Stimulated activated CD4-positive, alpha-beta T cell treated with anti-CD3 and anti-CD28 coated beads, Interleukin-1b, Interleukin-23, amount 100 ng/mL, for 1 hour (primary cell): Measurements from ENCODE around the gene ZFP36L2.

Experiments used
- DNase-seq, 2 donors: peaks; one replicate each; pipeline ENCODE4 v3.0.0-alpha.2; 2020; ENCODE audit warnings: low read depth in 2 of 2

Gene ZFP36L2

GRCh38 chr2:43246641-43247040 is 20.2 kb upstream of the ZFP36L2 start:
- DNase-seq, result no peak

DNA sequence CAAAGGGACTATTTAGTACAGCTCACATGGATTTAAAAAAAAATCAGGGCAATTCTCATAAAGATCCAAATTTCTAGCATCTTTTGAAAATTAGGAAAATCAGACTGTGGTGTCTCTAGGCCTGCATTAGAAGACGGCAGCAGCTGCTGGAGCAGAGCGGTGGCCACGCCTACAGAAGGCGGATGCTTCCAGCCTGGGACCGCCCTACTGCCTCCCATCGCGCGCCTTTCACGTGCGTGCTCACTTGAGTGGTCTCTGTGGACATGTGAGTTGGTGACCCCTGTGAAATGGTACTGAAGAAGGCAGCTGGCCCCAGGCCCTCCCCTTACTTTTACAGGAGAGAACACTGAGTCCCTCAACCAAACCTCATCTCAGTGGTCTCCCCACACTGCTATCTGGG is 15.2 kb upstream of the ZFP36L2 start:
- no peak for DNase-seq

GRCh38 chr2:43240766-43241150 is 14.4 kb upstream of the ZFP36L2 start:
- no peak for DNase-seq

DNA sequence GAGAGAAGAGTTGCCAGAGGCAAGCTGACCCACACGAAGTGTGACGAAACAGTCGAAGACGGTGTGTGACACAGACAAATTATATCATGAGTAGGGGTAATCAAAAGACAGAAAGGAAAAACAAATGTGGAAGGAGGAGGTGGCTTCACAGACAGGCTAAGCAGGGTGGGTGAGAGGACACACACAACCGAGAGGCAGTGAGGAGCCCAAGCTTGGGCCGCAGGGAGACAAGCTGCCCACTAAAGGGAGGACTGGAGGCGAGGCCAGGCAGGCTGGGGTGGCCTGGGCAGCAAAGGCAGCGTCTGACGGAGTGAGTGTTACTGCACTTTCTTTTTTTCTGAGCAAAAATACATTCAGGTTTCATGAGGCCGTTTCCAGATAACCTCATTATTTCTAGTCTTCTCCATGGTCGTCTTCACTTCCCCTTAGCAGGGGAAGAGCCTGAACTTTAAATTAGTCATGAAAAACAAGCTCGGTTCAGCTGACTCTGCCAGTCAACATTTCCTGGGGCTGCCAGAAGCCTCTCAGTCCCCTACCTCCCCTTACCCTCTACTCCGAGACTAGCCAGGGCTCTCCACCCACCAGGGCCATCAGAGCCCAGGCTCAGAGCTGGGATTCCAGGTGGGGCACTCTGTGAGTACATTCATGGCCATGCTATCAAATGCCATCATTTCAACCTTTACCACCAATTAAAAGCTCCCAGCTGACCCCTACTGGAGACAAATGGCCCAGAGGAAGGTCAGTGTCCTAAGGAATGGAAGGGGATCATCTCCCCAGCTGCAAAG is 13.8 kb upstream of the ZFP36L2 start:
- DNase-seq, result no peak

- DNase-seq, result no peak
Observed at GRCh38 chr2:43238813-43239212, 12.4 kb upstream of the ZFP36L2 start.

DNA sequence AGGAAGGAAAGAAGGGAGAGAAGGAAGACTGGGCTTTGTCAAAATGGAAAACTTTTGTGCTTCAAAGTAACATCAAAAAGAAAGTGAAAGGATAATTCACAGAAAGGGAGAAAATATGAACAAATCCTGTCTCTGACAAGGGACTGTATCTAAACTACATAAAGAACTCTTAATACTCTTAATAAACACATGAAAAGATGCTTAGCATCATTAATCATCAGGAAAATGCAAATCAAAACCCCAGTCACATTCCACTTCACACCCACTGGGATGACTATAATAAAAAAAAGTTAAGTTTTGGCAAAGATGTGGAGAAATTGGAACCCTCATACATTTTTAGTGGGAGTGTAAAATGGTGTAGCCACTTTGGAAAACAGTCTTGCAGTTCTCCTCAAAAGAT is 11.8 kb upstream of the ZFP36L2 start:
- DNase-seq, result no peak

DNA sequence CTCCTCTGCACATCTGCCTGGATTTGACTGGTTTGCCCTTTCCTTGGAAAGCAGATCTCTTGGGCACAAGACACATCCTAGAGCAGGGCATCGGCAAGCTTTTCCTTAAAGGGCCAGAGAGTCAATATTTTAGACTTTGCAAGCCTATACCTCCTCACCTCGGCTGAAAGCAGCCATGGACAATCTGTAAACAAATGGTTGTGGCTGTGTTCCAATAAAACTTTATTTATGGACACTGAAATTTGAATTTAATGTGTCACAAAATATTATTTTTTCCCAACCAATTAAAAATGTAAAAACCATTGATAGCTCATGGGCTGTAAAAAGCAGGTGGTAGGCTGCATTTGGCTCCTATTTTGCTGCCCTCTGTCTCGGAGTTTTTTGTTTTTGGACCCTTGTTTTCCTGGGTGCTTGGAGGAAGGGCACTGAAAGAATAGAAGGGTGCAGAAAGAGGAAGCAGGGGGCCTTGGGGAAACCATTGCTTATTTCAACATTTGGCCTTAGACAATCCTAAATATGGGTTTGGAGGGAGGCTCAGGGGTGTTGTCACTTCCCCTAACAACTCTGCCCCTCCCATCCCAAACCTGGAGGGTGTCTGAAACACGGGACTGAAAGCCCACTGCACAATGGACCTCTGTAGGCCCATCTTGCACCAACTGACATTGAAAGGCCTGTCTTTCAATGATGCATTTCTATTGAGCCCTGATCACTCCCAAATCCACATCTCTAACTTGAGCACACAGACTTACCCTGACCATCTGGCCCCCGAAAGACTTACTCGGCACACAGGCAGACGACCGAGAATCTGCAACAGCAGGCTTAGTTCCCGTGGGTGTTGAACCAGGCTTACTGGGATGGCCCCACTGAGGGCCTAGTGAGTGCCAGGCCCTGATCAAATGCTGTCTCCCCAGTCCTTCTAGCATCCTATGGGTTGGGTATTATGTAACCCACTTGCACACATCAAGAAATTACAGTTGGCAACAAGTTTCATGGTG is 7.1 kb upstream of the ZFP36L2 start:
- DNase-seq, result no peak

DNA sequence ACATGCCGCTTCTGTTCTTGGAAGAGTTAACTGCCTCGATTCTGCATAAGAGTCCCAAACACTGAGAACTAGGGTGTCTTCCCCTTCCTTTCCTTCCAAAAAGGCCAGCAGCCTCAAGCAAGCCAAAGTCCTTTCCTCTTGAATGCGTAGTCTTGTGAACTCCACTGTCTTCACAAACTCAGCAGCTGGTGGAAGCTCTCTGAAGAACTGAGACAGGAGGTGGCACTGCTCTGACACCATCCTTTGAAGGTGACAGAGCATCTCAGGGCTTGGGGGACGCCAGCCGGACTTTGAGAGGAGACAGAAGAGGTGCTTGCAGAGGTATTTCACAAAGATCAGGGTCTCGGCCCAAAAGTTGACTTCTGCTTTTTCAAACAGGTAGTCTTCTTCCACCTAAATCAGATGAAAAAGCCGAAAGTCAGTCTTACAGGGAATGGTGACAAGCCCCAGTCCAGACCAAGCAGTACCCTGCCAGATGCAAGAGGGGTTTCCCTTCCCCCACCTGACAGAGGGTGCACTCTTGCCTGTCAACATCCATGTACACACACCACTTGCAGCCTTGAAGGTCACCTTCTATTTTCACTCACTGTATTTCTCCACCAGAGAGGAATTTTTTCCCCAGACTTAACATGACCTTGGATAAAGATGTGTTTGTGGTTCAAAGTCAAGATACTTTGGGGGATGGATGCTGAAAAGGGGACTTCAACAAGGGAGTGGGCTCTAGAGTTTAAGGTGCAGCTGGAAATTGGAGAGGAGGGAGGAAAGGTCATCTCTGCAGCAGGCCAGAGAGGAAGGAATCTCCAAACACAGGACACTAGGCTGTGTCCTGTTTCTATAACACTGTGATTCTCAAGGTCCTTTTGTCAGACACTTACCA is 4.8 kb upstream of the ZFP36L2 start:
- DNase-seq, result no peak

DNA sequence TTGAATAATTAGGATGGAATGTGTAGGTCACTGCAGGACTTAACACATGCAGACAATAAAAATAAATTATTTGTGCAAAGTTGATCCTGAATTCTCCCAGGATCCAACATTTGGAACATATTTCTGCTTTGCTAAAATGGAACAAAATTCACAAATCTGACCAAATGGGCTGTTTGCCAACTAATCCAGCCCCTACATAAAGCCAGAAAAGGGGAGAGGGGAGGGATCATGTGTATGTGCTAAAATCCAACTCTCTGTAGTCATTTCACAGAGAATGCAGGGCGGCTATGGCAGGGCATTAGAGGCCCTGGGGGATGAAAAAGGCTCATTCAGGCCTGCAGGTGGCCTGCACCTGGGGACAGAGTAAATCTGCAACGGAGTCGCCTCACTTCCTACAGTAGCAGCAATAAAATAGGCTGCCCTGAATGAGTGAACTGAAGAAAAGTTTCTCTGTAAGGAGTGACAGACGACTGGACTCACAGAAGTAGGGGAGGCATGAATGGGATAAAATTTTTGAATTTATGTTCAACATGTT is 4.0 kb upstream of the ZFP36L2 start:
- DNase-seq, result no peak

DNA sequence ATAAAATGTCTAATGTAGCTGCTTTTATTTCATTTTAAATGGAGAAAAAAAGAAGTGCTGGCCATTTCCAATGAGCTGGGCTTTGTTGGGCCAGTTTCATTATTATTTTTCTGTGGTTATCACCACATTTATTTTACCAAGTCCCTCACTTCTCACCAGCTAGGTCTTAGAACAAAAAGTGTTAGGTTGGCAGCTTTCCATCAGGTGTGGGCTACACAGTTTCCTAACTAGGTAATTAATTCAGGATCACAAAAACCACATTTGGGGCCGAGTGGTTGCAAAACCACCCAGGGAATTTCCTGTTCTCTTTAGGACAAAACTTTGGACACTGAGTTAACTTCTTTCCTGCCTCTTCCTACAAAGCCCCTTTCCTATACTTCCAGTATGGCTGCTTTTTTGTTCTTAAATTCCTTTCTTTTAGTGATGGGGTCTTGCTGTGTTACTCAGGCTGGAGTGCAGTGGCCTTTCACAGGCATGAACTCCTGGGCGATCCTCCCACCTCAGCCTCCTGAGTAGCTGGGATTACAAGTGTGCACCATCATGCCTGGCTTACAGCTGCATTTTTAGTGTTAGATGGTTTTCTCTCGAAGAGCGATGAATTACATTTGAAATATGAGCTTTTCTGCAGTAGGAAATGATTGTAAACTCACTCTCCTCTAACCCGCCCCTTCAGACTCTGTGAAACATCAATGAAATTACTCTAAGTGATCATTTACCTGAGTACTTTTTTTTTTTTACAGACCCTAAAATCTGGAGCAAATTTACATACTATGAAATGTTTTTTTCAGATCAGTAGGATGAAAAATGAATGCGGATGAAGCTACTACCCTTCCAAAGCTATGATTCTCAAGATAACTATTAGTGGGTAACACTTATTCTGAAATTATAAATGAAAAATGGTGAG is 2.6 kb upstream of the ZFP36L2 start:
- DNase-seq, result no peak

GRCh38 chr2:43228321-43228751 is 1.9 kb upstream of the ZFP36L2 start:
- DNase-seq, result no peak

- no peak for DNase-seq
Observed at GRCh38 chr2:43227830-43228281, 1.4 kb upstream of the ZFP36L2 start.

- peak; percentile 13 to 39 for DNase-seq
Observed at GRCh38 chr2:43226955-43227829, 786 bp upstream of the ZFP36L2 start.

- peak; percentile 15 to 25 for DNase-seq
Observed at GRCh38 chr2:43225788-43226557, 433 bp downstream of the ZFP36L2 start.

- DNase-seq, result peak; percentile 28 to 34
Observed at GRCh38 chr2:43225093-43225787, 1.2 kb downstream of the ZFP36L2 start.

- no peak for DNase-seq
Observed at GRCh38 chr2:43224571-43225092, 1.8 kb downstream of the ZFP36L2 start.

DNA sequence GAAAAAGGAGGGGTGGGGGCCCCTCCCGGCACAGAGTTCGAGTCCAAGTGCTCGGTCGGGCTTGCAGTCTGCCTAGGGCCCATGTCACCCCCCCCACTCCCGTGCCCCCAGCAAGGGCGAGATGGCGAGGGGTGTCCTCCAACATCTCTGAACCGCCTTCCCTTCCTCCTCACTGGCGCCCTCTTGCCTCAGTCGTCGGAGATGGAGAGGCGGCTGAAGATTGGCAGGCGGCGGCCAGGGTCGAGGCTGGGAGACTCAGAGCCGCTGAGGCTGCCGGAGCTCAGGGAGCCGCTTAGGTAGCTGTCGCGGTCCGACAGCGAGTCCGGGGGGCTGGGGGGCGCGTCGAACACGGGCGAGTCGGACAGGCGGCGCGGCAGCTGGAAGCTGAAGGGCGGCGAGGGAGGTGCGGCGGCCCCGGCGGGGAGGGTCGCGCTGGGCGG is 2.3 kb downstream of the ZFP36L2 start:
- DNase-seq, result peak; percentile 43 to 45
